ENCODE results near the gene KIRREL3.
"Not testable (repeated sequence)": the region's sequence is repeated elsewhere in the genome, so short reads cannot be mapped to it uniquely, and the experiment has no call there.

KIRREL3 gene

GRCh38 chr11:126411971-126412381 lies 588.6 kb downstream of the KIRREL3 start:
- DNase-seq = no peak

DNA sequence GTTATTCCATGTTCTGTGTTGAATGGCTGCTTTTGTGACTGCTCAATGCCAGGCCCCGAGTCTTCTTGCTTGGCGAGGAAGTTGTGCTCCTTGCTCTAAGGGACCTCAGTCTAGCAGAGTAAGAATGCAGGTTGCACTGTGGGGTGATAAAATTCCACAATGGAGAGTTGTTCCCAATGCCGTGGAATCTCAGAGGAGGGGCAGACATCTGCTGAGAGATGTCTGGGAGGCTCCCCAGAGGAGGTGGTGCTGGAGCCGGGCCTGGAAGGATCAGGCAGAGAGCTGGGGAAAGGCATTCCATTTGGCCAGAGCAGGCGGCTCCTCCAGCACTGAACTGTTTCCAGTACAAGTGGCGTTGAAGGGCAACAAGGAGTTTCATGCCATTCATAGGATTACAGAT lies 589.9 kb downstream of the KIRREL3 start:
- no peak for DNase-seq

DNA sequence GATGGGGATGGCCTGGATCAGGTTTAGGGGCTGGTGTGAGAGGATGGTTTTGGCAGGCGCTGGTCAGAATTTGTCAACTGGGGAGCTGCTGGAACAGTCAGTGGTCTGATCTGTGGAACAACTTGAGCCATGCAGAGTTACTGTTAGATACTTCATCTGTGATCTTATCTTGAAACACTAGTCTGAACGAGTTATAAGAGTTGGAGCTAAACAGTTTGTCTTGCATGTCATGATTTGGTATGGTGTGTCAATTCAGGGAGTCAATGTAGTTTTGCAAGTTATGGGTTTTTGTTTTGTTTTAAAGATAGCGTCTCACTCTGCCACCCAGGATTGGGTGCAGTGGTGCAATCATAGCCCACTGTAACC lies 591.0 kb downstream of the KIRREL3 start:
- no peak for DNase-seq

DNA sequence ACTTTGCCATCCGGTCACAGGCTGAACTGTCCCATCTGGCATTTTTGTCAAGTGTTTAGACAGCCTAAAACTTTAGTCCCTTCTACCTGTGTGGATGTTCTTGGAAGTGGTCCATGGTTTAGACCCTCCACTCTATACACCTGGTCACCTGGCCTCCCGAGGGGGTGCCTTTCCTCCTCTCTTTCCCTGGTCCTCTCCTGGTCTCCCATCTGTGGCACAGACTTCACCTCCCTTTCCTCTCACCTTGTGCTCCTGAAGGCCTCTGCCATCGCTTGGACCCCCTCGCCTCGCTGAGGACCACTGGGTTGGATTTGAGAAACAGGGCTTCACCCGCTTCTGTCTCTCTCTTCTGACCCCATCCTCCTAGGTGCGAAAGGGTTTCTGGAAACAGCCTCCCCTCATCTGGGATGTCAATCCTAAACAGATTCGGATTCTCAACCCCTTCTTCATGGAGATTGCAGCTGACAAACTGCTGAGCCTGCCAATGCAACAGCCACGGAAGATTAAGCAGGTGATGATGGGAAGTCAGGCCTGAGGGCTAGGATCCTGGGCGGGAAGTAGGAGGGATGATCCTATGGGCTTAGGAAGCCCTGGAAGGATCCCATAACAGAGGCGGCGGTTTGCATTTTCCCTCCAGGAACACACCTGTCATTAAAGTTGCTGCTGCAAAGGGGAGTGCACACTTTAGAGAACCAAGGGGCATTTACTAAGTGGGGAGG lies 591.5 kb downstream of the KIRREL3 start:
- DNase-seq = no peak

DNA sequence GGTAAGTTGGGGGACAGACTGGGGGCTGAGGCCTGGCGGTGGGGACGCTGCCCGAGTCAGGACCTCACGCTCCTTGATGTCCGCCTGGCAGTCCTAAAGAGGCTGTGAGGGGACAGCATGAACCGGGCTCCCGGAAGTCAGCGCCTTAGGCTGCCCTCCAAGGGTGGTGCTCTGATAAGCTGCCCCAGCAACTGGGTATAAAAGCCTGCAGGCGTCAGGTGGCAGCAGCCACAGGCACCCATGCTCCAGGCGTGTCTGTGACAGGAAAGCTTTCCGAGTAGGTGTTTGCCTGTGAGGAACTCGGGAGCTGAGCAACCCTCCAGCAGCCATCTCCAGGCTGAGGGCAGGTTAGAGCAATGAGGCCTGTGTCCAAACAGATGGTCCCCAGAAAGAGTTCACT lies 592.1 kb downstream of the KIRREL3 start:
- no peak for DNase-seq

- DNase-seq = no peak
Observed at GRCh38 chr11:126407682-126408288, 592.8 kb downstream of the KIRREL3 start.

GRCh38 chr11:126407101-126407521 lies 593.5 kb downstream of the KIRREL3 start:
- no peak for DNase-seq

DNA sequence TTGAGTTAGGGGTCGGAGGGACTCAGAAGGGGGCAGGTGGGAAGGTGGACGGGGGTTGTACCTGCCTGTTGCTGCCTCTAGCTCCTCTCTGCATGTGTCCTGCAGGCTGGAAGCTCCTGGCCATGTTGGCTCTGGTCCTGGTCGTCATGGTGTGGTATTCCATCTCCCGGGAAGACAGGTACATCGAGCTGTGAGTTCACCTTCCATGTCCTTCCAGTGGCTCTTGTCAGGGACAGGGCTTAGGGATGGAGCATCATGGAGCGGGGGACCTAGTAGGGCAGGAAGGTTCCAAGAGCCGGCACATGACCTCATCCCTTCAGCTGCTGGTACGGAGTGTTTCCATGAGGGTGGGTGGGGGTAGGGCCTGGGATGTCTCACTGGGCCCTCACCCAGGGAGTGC lies 594.2 kb downstream of the KIRREL3 start:
- no peak for DNase-seq

- no peak for DNase-seq
Observed at GRCh38 chr11:126405906-126406305, 594.7 kb downstream of the KIRREL3 start.

DNA sequence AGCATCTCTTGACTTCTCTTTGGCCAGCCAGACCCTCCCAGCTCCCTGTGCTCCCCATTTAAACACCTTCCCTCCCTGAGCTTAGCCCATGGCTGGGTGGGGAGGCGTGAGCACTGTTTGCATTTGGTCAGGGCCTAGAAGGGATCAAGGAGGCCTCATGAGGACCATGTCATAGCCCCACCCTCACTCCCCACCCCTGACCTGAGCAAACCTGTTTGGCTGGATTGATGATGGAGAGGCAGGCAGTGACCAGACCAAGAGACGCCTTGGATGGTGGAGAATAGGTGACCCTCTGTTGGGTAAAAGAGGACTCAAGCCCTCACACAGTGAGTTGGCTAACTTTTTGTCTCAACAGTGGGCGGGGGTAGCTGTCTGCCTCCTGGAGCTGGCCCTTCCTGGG lies 595.2 kb downstream of the KIRREL3 start:
- no peak for DNase-seq

GRCh38 chr11:126404367-126404766 lies 596.2 kb downstream of the KIRREL3 start:
- no peak for DNase-seq

GRCh38 chr11:126403658-126404057 lies 596.9 kb downstream of the KIRREL3 start:
- no peak for DNase-seq

- no peak for DNase-seq
Observed at GRCh38 chr11:126403022-126403581, 597.5 kb downstream of the KIRREL3 start.

DNA sequence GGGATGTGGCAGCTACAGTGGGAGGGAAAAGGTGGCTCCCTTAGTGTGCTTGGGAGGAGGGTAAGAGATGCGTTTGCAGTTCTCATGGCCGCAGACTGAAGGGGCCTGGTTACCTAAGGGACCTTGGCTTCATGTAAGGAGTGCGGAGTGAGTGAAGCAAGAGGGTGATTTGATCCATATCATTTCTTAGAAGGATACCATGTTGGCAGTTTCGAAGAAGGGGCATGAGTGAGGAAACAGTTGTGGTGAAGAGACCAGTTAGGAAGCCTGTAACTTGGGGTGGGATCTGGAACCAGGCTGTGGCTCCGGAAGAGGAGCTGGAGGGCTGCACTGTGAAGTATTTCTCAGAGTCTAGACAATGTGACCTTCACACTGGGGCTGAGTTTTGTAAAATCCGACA lies 600.1 kb downstream of the KIRREL3 start:
- no peak for DNase-seq

DNA sequence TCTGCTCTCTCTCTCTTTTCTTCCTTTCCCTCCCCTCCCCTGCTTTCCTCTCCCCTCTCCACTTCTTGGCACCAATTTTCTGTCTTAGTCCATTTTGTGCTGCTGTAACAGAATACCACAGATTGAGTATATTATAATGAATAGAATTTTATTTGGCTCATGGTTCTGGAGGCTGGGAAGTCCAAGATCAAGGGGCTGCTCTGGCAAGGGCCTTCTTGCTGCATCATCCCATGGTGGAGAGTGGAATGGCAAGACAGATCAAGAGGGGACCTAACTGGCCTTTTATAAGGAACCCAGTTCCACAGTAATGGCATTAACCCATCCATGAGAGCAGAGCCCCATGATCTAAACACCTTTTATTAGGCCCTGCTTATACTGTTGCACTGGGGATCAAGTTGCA lies 600.6 kb downstream of the KIRREL3 start:
- DNase-seq = no peak

DNA sequence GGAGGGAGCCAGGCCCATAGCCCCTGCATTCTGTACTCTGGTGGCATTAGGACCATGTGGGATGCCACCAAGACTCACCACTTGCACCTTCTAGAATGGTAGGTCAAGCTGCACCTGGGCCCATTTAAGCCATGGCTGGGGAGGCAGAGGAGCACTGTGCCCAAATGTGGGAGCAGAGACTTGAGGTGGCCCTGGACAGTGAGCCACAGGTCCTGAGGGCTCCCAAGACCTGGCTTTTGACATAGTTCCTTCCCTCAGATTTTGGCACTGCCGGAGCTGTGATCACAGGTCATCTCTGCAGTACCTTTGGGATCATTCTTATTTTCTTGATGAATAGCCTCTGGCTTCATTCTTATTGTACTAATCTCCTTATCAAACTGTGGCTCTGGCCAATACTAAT lies 601.8 kb downstream of the KIRREL3 start:
- DNase-seq = no peak

- DNase-seq = no peak
Observed at GRCh38 chr11:126398296-126398695, 602.3 kb downstream of the KIRREL3 start.

GRCh38 chr11:126396965-126397364 lies 603.6 kb downstream of the KIRREL3 start:
- no peak for DNase-seq

- DNase-seq = not testable (repeated sequence)
Observed at GRCh38 chr11:126396266-126396665, 604.3 kb downstream of the KIRREL3 start.

DNA sequence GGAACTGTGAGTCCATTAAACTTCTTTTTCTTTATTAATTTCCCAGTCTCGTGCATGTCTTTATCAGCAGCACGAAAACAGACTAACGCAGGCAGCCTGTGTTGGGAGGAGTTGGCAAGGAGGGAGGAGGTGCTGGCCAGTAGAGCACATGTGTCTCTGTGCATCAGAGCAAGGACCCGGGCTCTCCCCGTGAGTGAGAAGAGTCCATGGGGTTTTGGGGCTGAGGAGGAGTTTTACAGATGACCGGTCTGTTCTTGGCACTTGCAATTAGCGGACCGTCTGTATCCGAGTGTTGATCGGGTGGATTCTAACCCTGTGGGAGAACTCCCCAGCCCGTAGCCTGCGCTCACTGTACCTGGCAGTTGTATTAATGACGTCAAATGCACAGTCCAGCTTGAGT lies 604.8 kb downstream of the KIRREL3 start:
- DNase-seq = not testable (repeated sequence)

DNA sequence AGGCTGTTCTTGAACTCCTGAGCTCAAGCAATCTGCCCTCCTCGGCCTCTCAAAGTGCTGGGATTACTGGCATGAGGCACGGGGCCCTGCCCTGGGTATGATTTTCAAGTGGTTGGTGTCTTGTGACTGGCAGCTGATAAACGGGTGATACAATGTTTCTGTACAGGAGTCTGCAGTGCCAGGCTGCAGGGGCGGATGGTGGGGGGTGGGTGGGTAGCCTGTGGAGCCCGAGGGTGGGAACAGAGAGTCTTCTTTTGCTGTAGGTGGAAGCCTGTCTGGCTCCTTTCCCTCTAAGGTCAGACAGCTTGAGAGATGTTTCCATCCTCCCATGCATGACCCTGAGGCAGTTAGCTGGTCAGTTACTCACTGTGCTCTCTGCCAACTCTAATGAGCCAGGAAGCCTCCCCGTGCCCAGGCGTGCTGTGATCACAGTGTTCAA lies 605.9 kb downstream of the KIRREL3 start:
- not testable (repeated sequence) for DNase-seq

GRCh38 chr11:126394036-126394435 lies 606.5 kb downstream of the KIRREL3 start:
- no peak for DNase-seq

- no peak for DNase-seq
Observed at GRCh38 chr11:126393143-126393542, 607.4 kb downstream of the KIRREL3 start.

DNA sequence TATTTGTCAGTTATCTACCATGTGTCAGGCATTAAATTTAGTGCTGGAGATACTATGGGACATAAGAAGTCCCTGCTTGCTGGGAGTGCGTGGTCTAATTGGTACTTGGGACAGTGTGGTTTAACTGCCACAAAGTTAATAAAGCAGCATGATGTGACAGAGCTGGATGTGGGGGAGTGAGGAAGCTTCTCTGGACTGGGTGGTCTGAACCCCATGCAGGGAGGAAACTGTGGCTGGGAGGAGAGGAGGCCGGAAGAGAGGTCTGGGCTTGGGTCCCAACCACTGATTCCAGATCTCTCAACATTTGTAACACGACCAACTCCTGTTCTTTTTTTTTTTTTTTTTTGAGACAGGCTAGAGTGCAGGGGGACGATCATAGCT lies 607.9 kb downstream of the KIRREL3 start:
- no peak for DNase-seq
